A172 (cell line): ENCODE results near the gene CBX2. TPM values are rescaled to one million over a fixed set of nuclear protein-coding genes. Genes with fewer than 3 reads are reported as not detected.
"Not testable (repeated sequence)": the region's sequence is repeated elsewhere in the genome, so short reads cannot be mapped to it uniquely, and the experiment has no call there.

Source experiments
- DNase-seq: peaks from one replicate; pipeline ENCODE4 v3.0.0-alpha.2; 2015; ENCODE audit warnings: low spot score
- total RNA-seq: library from RNA; depleted of rRNA; stranded (reverse); fragments of >200 nt; shearing (Covaris generic); gene quantifications from 2 replicates; pipeline ENCODE4 v1.2.3, GENCODE V29; 2014

CBX2 gene
- total RNA-seq, 1 experiment from 2014 or later: 24.7 TPM

DNA sequence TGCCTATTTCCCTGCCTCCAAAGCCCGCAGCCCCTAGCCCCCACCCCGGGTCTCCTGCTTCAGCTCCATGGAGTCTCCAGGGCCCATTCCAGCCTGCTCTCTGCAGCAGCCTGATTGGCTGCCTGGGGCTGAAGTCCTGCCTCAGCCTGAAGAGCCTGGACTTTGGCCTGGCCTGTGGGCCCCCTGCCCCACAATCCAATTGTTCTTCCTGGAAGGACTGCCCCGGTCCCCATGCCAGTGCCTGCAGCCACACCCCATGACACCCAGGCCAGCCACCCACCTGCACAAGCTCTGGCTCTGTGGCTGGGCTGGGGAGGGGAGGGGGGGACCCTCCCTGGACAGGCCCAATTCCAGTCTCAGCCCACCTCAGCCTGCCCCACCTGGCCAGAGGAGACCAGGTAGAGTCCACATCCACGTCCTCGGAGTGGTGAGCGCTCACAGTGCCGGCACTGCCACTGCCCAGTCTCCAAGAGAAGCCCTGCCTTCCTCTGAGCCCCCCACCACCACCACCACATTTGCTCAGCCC, 34.9 kb upstream of the CBX2 start:
- no peak for DNase-seq

DNA sequence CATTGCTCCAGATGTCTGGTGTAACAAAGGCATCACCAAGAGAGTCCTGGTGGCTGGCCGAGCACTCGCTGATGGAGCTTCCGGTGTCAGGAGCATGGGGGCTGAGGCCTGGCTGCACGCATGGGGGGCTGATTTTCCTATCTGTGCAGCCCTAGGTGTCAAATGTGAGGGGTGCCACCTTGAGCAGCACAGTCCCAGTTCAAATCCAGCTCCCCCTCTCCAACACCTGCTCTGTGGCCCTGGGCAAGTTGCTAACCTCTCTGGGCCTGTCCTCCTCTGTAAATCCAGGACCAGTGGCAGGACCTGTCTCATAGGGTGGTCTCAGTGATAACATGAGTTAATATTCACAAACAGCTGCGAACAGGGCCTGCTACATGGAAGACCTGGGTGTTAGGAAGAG, 34.3 kb upstream of the CBX2 start:
- no peak for DNase-seq

DNA sequence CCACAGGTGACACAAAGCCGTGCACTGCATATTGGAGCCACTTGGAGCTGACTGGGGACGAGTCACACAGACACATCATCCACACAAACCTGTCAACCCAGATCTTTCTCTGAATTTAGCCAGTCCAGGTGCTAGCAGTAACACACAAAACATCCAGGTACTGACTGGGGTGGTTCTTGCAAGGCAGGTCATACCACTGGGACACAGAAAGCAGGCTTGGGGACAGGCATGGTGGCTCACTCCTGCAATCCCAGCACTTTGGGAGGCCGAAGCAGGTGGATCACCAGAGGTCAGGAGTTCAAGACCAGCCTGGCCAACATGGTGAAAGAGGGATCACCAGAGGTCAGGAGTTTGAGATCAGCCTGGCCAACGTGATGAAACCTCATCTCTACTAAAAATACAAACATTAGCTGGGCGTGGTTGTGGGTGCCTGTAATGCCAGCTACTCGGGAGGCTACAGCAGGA, 32.3 kb upstream of the CBX2 start:
- no peak for DNase-seq

DNA sequence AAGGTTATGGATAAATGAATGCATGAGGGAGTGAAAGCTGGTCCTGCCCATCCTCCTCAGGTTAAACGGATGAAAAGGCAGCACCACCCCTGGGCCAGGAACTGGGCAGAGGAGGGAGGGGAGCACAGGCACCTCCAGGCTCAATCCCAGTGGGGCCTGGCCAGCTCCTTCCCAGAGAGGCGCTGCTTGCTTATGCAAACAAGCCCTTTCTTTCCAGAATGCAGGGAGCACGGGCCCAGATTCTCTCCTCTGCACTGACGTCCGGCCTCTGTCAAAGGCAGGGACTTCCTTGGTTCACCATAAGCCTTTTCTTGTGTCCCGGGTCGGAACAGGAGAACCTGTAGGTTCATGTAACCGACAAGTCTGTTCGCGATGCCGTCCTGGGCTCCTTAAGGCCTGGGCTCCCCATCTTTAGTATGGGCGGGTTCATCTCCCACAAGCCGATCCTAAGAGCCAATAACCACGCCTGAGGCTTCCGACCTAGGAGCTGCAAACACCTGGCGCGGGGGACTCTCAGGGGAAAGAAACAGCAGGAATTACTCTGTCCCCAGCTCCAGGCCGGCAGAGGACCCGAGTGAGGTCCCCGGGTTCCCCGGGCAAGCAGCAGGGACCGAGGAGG, 30.9 kb upstream of the CBX2 start:
- no peak for DNase-seq

DNA sequence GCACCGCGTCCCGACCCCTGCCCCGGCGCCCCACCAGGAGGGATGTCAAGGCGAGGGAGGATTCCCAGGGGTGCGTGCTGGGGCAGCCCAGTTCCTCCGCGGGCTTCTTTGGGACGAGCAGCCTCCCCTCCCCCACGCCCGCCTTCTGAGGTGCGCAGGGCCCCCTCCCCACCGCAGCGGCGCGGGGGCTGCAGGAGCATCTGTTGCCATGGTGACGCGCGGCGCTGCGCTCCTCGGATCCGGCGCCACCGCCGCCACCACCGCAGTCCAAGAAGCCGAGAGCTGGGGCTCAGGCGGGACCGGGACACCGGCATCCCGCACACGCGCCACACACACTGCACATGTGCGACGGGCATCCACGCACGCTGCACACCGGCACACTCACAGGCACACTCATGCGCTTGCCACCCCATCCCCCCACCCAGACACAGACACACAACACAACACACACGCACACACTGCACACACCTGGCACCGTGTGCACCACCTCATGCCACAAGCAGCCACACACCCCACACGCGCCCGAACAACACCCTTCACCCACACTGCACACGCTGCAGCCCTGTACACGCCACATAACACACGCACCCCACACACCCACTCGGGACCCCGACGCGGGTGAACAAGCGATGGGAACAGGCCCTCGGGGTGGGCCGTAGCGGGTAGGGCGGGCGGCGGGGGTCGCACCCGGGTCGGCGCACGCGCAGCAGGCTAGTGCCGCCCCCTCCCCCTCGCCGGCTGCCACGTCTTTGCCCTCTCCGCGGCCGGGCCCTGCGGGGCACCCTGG, 30.2 kb upstream of the CBX2 start:
- DNase-seq: no peak

DNA sequence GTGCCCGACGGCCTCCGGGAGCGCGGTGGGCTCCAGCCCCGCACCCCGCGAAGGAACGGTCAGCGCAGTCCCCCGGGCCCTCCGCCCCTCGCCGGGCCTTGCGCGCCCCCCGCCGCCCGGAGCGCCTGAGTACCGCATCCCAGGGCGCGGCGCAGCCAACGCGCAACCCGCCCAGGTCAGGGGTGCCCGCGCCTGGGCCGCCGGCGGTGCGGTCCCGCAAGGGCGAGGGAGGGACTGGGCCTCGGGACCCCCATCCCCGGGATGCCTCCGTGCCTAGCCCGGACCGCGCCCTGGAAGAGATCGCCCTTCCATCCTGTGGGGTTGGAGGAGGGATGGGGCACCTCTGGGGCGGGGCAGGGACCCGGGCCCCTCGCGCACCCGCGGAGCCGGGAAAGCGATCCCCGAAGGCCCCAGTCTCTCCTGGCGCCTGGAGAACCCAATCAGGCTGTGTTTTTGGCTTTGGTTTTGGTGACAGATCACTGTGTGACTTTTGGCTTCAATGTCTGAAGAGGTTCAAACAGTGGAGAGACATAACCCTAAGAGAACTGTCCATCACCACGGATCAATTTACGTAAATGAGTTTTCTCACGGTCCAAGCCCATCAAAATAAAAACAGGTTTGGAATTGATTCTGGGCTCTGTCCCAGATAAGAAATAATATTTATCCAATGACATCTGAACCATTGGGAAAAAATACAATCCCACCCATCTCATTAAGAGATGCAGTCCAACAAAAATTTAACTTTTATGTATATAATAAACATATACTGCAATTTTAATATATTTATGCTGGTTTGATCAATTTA, 29.5 kb upstream of the CBX2 start:
- no peak for DNase-seq

DNA sequence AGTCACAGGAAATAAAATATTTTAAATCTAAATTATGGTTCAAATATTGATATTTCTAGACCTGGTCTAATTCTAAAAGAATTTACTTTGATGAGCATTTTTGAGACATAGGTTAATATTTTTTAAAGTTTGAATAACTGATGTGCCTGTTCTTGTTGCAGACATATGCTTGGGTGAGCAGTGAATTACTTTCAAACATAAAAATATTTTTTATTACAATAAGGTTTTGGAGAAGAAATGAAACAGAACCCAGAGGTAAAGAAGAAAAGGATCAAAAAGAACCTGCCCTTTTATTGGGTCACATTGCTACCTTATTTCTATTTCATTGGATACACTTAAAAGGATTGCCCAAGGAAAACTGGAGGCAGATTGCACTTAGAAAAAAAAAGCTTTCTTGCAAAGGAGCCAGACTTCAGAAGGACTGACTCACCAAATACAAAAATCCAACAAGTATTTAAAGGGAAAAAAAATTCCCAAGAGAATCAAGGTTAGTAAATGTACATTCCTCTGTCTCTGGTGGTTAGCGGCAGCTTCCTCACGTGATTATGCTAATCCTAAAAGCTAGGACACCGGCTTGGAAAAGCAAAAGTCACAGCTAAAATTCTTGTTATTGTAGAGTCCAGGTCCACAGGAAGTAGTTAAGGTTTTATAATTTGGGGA, 28.7 kb upstream of the CBX2 start:
- DNase-seq: peak; percentile 77

DNA sequence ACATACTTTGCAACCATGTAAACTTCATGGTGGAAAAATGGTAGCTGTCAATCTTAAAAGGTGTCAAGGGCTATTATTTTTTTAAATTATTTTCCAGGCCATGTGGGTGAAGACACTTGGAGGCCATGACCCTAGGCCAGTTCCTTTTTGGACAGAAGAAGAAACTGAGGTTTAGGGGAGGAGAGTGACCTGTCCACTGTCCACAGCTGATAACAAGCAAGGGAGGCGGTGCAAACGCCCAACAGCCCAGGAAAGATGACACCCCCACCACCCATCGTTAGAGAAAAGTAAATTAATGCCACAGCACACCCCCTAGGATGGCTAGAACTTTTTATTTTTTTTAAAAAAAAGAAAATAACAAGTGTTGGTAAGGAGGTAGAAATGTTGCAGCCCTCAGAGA, 28.0 kb upstream of the CBX2 start:
- no peak for DNase-seq

DNA sequence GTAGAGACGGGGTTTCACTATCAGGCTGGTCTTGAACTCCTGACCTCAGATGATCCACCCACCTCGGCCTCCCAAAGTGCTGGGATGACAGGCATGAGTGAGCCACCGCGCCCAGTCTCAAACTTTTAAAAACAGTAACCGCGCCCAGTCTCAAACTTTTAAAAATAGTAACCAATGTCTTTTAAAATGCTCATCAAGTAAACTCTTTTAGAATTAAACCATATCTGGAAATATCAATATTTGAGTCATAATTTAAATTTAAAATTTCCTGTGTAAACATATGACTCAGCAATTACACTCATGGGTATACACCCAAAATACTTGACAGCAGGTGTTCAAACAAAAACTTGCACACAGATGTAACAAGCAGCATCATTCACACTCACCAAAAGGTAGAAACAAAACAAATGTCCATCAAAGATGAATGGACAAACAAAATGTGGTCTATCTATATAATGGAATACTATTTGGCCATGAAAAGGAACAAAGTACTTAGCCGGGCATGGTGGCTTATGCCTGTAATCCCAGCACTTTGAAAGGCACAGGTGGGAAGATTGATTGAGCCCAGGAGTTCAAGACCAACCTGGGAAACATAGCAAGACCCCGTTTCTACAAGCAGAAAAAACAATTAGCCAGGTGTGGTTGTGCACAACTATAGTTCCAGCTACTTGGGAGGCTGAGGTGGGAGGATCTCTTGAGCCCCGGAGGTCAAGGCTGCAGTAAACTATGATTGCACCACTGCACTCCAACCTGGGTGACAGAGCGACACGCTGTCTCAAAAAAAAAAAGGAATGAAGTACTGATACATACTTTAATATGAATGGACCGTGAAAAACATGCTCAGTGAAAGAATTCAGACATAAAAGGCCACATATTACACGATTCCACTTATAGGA, 27.1 kb upstream of the CBX2 start:
- no peak for DNase-seq

DNA sequence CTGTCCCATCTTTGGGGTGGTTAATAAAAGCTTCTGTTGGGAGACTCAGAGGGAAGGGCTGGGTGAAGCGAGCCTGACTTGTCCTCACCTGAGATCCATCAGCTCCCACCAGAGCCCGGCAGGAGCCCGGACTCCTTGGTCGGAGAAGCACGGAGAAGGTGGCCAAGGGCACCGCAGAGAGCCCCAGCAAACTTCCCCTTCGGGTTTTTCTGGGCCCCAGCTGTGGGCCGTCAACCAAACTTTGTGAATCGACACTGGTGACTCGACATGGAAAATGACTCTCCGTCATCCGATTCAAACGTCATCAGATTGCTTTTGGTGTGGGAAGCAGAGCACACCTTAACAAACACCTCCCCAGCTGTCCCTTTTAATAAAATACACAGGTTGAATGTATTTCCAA, 25.8 kb upstream of the CBX2 start:
- no peak for DNase-seq

DNA sequence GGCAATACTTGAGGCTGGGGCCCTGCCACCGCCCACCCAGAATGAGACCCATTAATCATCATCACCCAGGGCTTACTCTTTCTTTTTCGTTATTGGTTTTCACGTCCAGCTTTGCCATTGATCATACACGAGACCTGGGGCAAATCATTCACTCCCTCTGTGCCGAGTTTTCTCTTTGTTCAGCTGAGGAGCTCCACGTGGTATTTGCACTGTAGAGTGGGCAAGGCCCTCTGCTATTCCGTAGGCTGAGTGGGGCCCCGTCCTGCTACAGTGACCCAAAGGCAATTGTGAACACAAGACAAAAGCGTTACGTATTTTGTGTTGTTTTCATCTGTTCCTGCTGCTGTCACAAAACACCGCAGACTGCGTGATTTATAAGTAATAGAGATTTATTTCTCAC, 23.6 kb upstream of the CBX2 start:
- no peak for DNase-seq

DNA sequence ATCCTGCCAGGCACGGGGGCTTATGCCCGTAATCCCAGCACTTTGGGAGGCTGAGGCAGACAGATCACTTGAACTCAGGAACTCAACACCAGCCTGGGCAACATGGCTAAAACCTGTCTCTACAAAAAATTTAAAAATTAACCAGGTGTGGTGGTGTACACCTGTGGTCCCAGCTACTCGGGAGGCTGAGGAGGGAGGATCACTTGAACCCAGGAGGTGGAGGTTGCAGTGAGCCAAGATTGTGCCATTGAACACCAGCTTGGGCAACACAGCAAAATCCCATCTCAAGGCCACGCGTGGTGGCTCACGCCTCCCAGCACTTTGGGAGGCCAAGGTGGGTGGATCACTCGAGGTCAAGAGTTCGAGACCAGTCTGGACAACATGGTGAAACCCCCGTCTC, 23.0 kb upstream of the CBX2 start:
- DNase-seq: not testable (repeated sequence)

DNA sequence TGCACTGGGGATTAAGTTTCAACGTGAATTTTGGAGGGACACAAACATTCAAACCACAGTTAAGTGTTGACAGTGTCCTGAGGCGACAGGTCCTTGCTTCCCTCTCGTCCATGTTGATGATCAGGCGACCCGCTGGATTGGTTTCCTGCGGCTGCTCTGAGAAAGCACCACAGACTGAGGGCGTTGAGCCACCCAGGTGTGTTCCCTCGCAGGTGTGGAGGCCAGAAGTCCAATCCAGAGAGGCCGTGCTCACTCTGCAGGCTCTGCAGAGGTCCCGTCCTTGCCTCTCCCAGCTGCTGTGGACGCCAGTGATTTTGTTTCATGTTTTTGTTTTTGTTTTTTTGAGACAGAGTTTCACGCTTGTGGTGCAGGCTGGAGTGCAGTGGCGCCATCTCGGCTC, 22.4 kb upstream of the CBX2 start:
- no peak for DNase-seq

DNA sequence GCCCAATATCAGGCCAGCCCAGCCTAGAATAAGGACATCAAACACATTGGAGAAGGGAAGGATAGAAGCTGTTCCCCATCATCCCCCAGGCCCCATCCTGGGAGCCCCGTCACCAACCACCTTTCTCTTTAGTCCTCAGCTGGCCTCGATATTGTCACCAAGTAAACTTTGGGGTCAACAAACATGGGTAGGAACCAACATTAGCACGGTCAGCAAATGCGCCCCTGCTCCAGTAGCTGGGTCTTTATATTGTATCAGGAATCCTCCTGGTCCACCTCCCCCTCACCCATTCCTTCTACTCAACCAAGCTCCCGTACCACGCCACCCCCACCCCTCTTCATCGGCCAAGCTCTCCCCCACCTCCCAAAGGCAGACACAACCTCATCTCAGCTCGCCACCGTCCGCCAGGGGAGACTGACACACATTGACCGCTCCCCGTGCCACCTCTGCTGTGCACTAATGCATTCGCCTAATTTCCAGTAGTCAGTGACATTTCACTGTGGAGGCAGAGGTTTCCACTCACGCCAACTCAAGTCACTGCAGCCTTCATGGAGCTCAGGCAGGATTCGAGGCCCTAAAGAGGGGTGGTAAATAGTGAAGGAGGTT, 20.7 kb upstream of the CBX2 start:
- no peak for DNase-seq

DNA sequence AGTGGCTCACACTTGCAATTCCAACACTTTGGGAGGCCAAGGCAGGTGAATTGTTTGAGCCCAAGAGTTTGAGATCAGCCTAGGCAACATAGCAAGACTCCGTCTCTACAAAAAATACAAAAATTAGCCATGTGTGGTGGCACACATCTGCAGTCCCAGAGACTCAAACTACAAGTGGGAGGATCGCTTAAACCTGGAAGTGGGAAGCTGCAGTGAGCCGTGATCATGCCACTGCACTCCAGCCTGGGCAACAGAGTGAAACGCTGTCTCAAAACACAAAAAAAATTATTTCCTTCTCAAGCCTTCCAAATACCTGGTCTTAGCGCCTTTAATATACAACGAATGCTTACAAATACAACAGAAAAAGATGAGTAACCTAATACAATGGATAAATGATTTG, 19.7 kb upstream of the CBX2 start:
- DNase-seq: no peak

DNA sequence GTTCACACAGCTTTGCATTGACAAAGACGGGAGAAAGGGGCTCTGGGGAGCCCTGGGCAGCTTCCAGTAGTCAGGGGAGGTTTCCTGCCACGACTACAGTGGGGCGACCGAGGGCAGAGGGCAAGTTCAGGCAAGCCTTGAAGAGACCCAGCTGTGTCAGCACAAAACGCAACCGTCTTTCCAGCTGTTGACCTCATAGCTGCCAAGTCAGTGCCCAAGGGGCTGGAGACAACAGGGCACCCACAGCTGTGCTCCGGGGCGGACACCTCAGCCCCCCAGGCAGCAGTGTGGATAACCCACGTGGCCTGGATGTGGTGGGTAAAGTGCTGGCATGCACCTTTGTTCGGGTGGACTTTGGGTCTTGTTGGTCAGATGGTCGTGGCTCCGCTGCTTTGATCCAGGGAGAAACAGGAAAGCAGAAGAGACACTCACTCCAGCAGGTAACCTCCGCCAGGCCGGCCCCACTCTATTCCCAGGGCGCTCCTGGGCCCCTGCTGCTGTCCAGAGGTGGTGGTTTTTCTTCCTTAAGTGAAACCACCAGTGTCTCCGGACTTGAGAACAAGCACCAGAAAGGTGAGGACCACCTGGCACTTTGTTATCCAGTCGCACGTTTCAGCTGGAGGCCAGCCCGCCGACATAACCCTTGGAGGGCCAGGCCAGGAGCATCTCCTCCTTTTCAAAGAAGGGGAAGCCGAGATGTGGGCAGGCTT, 17.6 kb upstream of the CBX2 start:
- no peak for DNase-seq

DNA sequence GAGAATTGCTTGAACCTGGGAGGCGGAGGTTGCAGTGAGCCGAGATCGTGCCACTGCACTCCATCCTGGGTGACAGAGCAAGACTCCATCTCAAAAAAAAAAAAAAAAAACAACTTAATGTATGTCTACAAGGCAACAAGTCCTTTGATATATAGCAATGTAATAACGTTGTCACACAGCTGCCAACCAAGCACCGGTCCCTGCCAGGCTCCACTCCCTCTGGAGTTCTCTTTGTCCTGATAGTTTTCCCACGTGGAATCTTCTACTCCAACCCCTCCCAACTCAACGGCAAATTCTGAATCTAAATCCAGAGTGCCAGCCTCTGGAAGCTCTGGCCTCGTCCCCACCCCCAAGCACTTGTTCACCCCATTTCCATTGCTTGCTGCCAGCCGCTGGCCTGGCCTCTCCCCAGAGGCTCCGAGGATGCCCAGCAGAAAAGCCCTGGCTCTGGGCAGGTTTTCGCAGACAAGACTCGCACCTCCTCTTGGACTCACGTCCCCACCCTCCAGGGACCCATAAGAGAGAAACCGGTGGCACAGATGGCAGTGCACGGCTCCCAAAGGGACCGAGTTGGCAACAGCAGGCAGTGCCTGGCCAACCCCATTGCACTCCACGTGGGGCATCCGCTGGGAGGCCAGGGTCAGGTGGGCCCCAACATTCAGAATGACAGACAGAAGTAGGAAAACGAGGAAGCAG, 15.9 kb upstream of the CBX2 start:
- DNase-seq: no peak

DNA sequence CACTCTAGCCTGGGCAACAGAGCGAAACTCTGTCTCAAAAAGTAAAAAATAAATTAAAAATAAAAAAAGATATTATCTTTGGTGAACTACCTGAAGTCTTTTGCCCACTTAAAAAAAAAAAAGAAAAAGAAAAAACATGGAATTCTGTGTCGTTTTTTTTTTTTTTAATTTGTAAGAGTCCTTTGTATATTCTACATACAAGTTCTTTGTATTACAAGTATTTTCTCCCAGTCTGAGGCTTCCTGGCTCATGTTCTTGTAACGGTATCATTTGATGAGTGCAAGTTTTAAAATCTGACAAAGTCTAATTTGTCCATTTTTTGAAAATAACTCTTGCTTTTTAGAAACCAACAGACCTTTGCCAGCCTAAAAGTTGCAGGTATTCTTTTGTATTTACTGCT, 12.2 kb upstream of the CBX2 start:
- no peak for DNase-seq
